PC-9 (cell line): ENCODE results near the gene RFK. TPM values are rescaled to one million over a fixed set of nuclear protein-coding genes. Genes with fewer than 3 reads are reported as not detected.

Experiments used
- BruUV-seq: library from RNA; stranded (reverse); fragments of 400-500 nt; replicated peaks from 2 replicates; lab custom pipeline; 2021; lab: Mats Ljungman, UMichigan
- CTCF ChIA-PET: fragments of 300-600 bp; sonication (Branson Sonifier 250); formaldehyde crosslinking; loops from one replicate; lab custom pipeline; 2022; ENCODE audit warnings: antibody characterized with exemption; lab: Charles Lee
- POLR2A ChIA-PET: fragments of 300-600 bp; sonication (Branson Sonifier 250); formaldehyde crosslinking; loops from one replicate; lab custom pipeline; 2022; ENCODE audit warnings: antibody characterized with exemption; ENCODE audit not compliant: unreplicated experiment; lab: Charles Lee
- DNase-seq, 2 experiments: peaks; one replicate each; pipeline versions ENCODE4 v3.0.0 to v3.0.0-alpha.2; 2015 to 2022; ENCODE audit warnings: mixed read lengths in 1 of 2
- H2AFZ ChIP-seq: fragments of 200-600 bp; sonication (generic); 2 replicates; pipeline ENCODE4 v1.8.1; 2017; ENCODE audit warnings: antibody characterized with exemption
- H3F3A ChIP-seq: fragments of 200-600 bp; sonication (generic); 2 replicates; pipeline ENCODE4 v1.8.1; 2017; ENCODE audit warnings: antibody characterized with exemption, mild to moderate bottlenecking, low read depth; ENCODE audit not compliant: insufficient read depth
- H3K27ac ChIP-seq: fragments of 200-600 bp; sonication (generic); 2 replicates; pipeline ENCODE4 v1.6.1; 2016; ENCODE audit warnings: mixed run types
- H3K27me3 ChIP-seq: fragments of 200-600 bp; sonication (generic); 2 replicates; pipeline ENCODE4 v1.6.1; 2016; ENCODE audit warnings: low read depth, mixed run types; ENCODE audit not compliant: insufficient read depth
- H3K36me3 ChIP-seq: fragments of 200-600 bp; sonication (generic); 2 replicates; pipeline ENCODE4 v1.6.1; 2016; ENCODE audit warnings: low read depth, mixed run types
- H3K4me1 ChIP-seq: fragments of 200-600 bp; sonication (generic); replicated peaks from 2 replicates; pipeline ENCODE4 v1.6.1; 2016; ENCODE audit warnings: mixed run types; ENCODE audit not compliant: insufficient read depth
- H3K4me2 ChIP-seq: fragments of 200-600 bp; sonication (generic); 2 replicates; pipeline ENCODE4 v1.6.1; 2017; ENCODE audit warnings: mixed run types
- H3K4me3 ChIP-seq: fragments of 200-600 bp; sonication (generic); 2 replicates; pipeline ENCODE4 v1.6.1; 2016; ENCODE audit warnings: mixed run types
- H3K79me2 ChIP-seq: fragments of 200-600 bp; sonication (generic); 2 replicates; pipeline ENCODE4 v1.6.1; 2017; ENCODE audit warnings: low read depth, mixed run types
- H3K9me2 ChIP-seq: fragments of 200-600 bp; sonication (generic); 2 replicates; pipeline ENCODE4 v1.8.1; 2017; ENCODE audit warnings: mild to moderate bottlenecking; ENCODE audit not compliant: insufficient read depth
- H3K9me3 ChIP-seq: fragments of 200-600 bp; sonication (generic); 2 replicates; pipeline ENCODE4 v1.8.1; 2016; ENCODE audit warnings: low read depth; ENCODE audit not compliant: insufficient read depth
- H4K20me1 ChIP-seq: fragments of 200-600 bp; sonication (generic); 2 replicates; pipeline ENCODE4 v1.8.1; 2017; ENCODE audit not compliant: insufficient read depth
- CTCF ChIP-seq: fragments of 200-600 bp; sonication (generic); conservative IDR thresholded peaks from 2 replicates; pipeline ENCODE4 v1.6.1; 2017; ENCODE audit warnings: mixed run types, antibody characterized with exemption, mild to moderate bottlenecking, moderate library complexity
- EZH2 ChIP-seq: fragments of 200-600 bp; sonication (generic); IDR thresholded peaks from 2 replicates; pipeline ENCODE4 v1.8.0; 2017; ENCODE audit warnings: antibody characterized with exemption, low read depth
- intact Hi-C: fragments of 100-400 bp; cut with micrococcal nuclease; formaldehyde crosslinking; loops from one replicate; pipeline ENCODE4 v1.10.0; 2022; ENCODE audit not compliant: unreplicated experiment
- total RNA-seq: library from RNA; stranded (reverse); gene quantifications from 2 replicates; pipeline ENCODE4 v1.2.3, GENCODE V29; 2021

The RFK gene
- total RNA-seq, 1 experiment from 2014 or later: 20.6 TPM

- CTCF ChIA-PET: no interaction called here
- peaks cover 14% of the 10 kb centered on the region for H3K4me1 ChIP-seq
- BruUV-seq: no TSS peak
These were observed 39.6 kb upstream of the RFK start for GRCh38 chr9:76433836-76434235.

GRCh38 chr9:76433406-76433805, 39.2 kb upstream of the RFK start:
- intact Hi-C loops: no loop called here
- Histone ChIP-seq H3K27ac (peak overlapping the region; percentile 4; the same call in 1 of the 2 replicates), H3K27me3 (no peaks in the 10 kb centered on the region), H3K9me2 (no peaks in the 10 kb centered on the region), H3K36me3 (no peaks in the 10 kb centered on the region), H3K9me3 (no peaks in the 10 kb centered on the region), H3F3A (no peaks in the 10 kb centered on the region), H3K4me1 (peaks cover 14% of the 10 kb centered on the region), H2AFZ (no peak overlapping the region), H3K79me2 (no peaks in the 10 kb centered on the region), H3K4me2 (peak overlapping the region; percentile 23; the same call in 1 of the 2 replicates), H3K4me3 (no peak overlapping the region), H4K20me1 (no peaks in the 10 kb centered on the region)
- BruUV-seq: no TSS peak
- DNase-seq: no peak
- POLR2A ChIA-PET: no interaction called here
- CTCF ChIA-PET: no interaction called here
- TF ChIP-seq CTCF: no peak
- TF ChIP-seq EZH2: no peak

More at GRCh38 chr9:76433836-76434235, 39.6 kb upstream of the RFK start:
- Histone ChIP-seq H3K4me3 (no peak overlapping the region), H2AFZ (no peak overlapping the region), H3K9me3 (no peaks in the 10 kb centered on the region), H3F3A (no peaks in the 10 kb centered on the region), H3K27me3 (no peaks in the 10 kb centered on the region), H3K36me3 (no peaks in the 10 kb centered on the region), H3K27ac (peak overlapping the region; percentile 4; the same call in 1 of the 2 replicates), H3K9me2 (no peaks in the 10 kb centered on the region), H3K4me2 (peak overlapping the region; percentile 23; the same call in 1 of the 2 replicates), H4K20me1 (no peaks in the 10 kb centered on the region), H3K79me2 (no peaks in the 10 kb centered on the region)
- POLR2A ChIA-PET: no interaction called here
- TF ChIP-seq EZH2: no peak
- no peak for TF ChIP-seq CTCF
- intact Hi-C loops: no loop called here
- DNase-seq: peak in 1 of 2 experiments; percentile 46

- H3F3A ChIP-seq: no peaks in the 10 kb centered on the region
- TF ChIP-seq CTCF: no peak
- TF ChIP-seq EZH2: no peak
- no peak overlapping the region for H3K4me2 ChIP-seq
- no peak overlapping the region for H3K4me3 ChIP-seq
- H3K9me2 ChIP-seq: no peaks in the 10 kb centered on the region
- no TSS peak for BruUV-seq
- no peaks in the 10 kb centered on the region for H3K9me3 ChIP-seq
- no peak for DNase-seq
- H3K36me3 ChIP-seq: no peaks in the 10 kb centered on the region
- intact Hi-C loops: no loop called here
- no peaks in the 10 kb centered on the region for H4K20me1 ChIP-seq
- ChIA-PET CTCF (interaction anchor here (0.7 kb wide), 1 partner anchor 229 kb away, joined by 3 read pairs; no protein-coding TSS in a partner anchor), POLR2A (no interaction called here)
- no peaks in the 10 kb centered on the region for H3K79me2 ChIP-seq
- no peak overlapping the region for H2AFZ ChIP-seq
- H3K27ac ChIP-seq: no peak overlapping the region
- H3K4me1 ChIP-seq: peaks cover 14% of the 10 kb centered on the region
- H3K27me3 ChIP-seq: no peaks in the 10 kb centered on the region
These were observed 37.4 kb upstream of the RFK start for GRCh38 chr9:76431601-76432000.
